ENCODE results near the gene CD2. TPM values are rescaled to one million over a fixed set of nuclear protein-coding genes. Genes with fewer than 3 reads are reported as not detected.
A peak's percentile ranks its signal among the peaks of the same experiment; 100 is the strongest.

The CD2 gene
- polyA plus RNA-seq, 3 donors = 0.89 to 3.6 (median 2.1) TPM

DNA sequence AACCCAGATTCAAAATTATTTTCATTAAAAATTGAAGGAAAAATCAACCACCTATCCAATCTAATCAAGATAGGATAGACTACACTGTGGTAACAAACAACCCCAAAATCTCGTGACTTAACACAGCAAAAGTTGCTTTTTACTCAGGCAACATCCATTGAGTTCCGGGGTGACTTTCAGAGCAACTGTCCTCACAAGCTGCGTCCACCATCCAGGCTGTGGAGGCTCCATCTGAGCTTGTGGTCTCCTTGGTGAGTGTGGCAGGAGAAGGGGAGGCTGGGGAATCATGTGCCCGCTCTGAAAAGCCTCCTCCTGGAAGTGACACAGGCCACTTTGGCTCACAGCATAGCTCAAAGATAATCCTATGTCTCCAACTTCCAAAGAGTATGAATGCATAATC, 52.4 kb downstream of the CD2 start:
- Histone ChIP-seq H2AFZ (ENCODE audit: insufficient read depth, low read depth, low read length, poor library complexity, severe bottlenecking) (no peak overlapping the region), H3K4me2 (replicated peaks; ENCODE audit: extremely low read depth, low read length, poor library complexity, severe bottlenecking) (no peak overlapping the region), H3K4me3 (replicated peaks in 1 of 3; ENCODE audit: low read depth in 2 of 3, low read length in 3 of 3) (no peak overlapping the region), H3K79me2 (ENCODE audit: insufficient read depth, low read length) (no peaks in the 10 kb centered on the region), H3K9me3 (replicated peaks in 1 of 2; ENCODE audit: control insufficient read depth in 1 of 2, insufficient read depth in 1 of 2, low read length in 2 of 2) (no peaks in the 10 kb centered on the region), H3K27me3 (ENCODE audit: control insufficient read depth in 2 of 2, insufficient read depth in 2 of 2, low read length in 2 of 2) (no peaks in the 10 kb centered on the region), H4K20me1 (ENCODE audit: insufficient read depth, low read length) (no peaks in the 10 kb centered on the region), H3K36me3 (replicated peaks in 1 of 2; ENCODE audit: control insufficient read depth in 1 of 2, insufficient read depth in 2 of 2, low read length in 2 of 2) (no peaks in the 10 kb centered on the region), H3K9ac (ENCODE audit: insufficient read depth, low read length, poor library complexity, severe bottlenecking) (no peak overlapping the region), H3K27ac (ENCODE audit: low read depth in 1 of 2, low read length in 2 of 2) (no peak overlapping the region), H3K4me1 (ENCODE audit: control insufficient read depth in 1 of 2, insufficient read depth in 2 of 2, low read length in 2 of 2) (peaks cover 6 to 9% of the 10 kb centered on the region in 2 donors)
- Mint-ChIP-seq H3K9me3 (peaks cover 0 to 1% (median 0%) of the 10 kb centered on the region in 7 donors), H3K27me3 (ENCODE audit: low read depth in 3 of 3) (peaks cover 0 to 1% (median 0%) of the 10 kb centered on the region in 3 donors), H3K4me1 (peaks cover 20% of the 10 kb centered on the region), H3K4me3 (no peak overlapping the region), H3K36me3 (no peaks in the 10 kb centered on the region), H3K27ac (peak overlapping the region in 1 of 7 donors; percentile 6)
- WGBS (ENCODE audit: insufficient coverage) = no CpG with 5 or more reads among the region's 4 CpGs
- TF ChIP-seq, protein P1, sequence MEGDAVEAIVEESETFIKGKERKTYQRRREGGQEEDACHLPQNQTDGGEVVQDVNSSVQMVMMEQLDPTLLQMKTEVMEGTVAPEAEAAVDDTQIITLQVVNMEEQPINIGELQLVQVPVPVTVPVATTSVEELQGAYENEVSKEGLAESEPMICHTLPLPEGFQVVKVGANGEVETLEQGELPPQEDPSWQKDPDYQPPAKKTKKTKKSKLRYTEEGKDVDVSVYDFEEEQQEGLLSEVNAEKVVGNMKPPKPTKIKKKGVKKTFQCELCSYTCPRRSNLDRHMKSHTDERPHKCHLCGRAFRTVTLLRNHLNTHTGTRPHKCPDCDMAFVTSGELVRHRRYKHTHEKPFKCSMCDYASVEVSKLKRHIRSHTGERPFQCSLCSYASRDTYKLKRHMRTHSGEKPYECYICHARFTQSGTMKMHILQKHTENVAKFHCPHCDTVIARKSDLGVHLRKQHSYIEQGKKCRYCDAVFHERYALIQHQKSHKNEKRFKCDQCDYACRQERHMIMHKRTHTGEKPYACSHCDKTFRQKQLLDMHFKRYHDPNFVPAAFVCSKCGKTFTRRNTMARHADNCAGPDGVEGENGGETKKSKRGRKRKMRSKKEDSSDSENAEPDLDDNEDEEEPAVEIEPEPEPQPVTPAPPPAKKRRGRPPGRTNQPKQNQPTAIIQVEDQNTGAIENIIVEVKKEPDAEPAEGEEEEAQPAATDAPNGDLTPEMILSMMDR (IDR thresholded peaks at IDR 0.05) = no peak
- no peak for DNase-seq
- intact Hi-C loops (cut with micrococcal nuclease) = no loop called here

DNA sequence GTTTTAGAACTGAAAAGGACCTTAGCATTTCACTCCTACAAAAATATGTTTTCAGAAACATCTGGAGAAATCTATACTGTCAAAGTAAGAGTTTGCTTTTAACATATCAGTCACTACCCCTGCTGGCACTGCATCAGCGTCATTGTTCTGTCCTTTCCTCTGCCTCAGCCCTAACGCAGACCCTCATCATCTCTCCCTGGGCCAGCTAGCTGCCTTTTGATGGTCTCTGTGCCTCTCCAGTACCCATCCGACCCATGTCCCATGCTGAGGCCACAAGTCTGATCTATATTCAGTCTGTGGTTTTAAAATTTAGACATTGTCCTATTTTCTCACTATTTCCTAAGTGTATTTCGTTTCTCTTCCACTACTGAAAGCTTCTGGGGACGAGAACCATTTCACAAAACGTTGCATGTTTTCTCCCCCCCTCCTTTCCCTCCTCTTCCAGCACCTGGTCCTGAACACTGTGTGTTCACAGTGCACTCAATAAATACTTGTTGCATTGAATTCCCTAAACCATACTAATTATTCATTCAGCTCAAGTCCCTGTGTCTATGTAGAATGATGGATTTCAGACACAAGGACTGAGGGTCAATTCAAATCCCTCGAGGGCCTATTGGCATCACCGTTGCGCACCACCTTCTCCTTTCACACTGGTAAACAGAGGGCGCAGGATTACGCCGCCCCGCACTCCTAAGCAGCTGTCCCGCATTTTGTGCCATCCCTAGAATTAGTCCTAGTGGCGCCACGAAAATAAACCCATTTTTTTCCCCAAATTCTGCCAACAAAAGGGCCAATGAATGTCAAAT, 53.4 kb downstream of the CD2 start:
- Histone ChIP-seq H4K20me1 (ENCODE audit: insufficient read depth, low read length) (no peaks in the 10 kb centered on the region), H3K9ac (ENCODE audit: insufficient read depth, low read length, poor library complexity, severe bottlenecking) (no peak overlapping the region), H2AFZ (ENCODE audit: insufficient read depth, low read depth, low read length, poor library complexity, severe bottlenecking) (no peak overlapping the region), H3K36me3 (replicated peaks in 1 of 2; ENCODE audit: control insufficient read depth in 1 of 2, insufficient read depth in 2 of 2, low read length in 2 of 2) (no peaks in the 10 kb centered on the region), H3K27ac (ENCODE audit: low read depth in 1 of 2, low read length in 2 of 2) (no peak overlapping the region), H3K4me1 (ENCODE audit: control insufficient read depth in 1 of 2, insufficient read depth in 2 of 2, low read length in 2 of 2) (peaks cover 6 to 9% of the 10 kb centered on the region in 2 donors), H3K79me2 (ENCODE audit: insufficient read depth, low read length) (no peaks in the 10 kb centered on the region), H3K4me2 (replicated peaks; ENCODE audit: extremely low read depth, low read length, poor library complexity, severe bottlenecking) (no peak overlapping the region), H3K4me3 (replicated peaks in 1 of 3; ENCODE audit: low read depth in 2 of 3, low read length in 3 of 3) (no peak overlapping the region), H3K27me3 (ENCODE audit: control insufficient read depth in 2 of 2, insufficient read depth in 2 of 2, low read length in 2 of 2) (no peaks in the 10 kb centered on the region), H3K9me3 (replicated peaks in 1 of 2; ENCODE audit: control insufficient read depth in 1 of 2, insufficient read depth in 1 of 2, low read length in 2 of 2) (peaks cover 0 to under 1% of the 10 kb centered on the region in 2 donors)
- H3K36me3 Mint-ChIP-seq = no peaks in the 10 kb centered on the region
- H3K4me1 Mint-ChIP-seq = peaks cover 20% of the 10 kb centered on the region
- peaks cover 0 to 1% (median 0%) of the 10 kb centered on the region in 3 donors for H3K27me3 Mint-ChIP-seq (ENCODE audit: low read depth in 3 of 3)
- TF ChIP-seq, protein P1 (IDR thresholded peaks at IDR 0.05) = no peak
- intact Hi-C loops (cut with micrococcal nuclease) = no loop called here
- WGBS (ENCODE audit: insufficient coverage) = 89% methylated on average over 15 of the region's 16 CpGs
- H3K27ac Mint-ChIP-seq = peak overlapping the region in 1 of 7 donors; percentile 67
- H3K9me3 Mint-ChIP-seq = peaks cover 0 to 7% (median 2%) of the 10 kb centered on the region in 7 donors
- H3K4me3 Mint-ChIP-seq = no peak overlapping the region
- no peak for DNase-seq
